Inferior parietal cortex (tissue), 1 donor: Measurements from ENCODE around the gene NXNL2.

Experiments used
- DNase-seq: peaks from one replicate; pipeline ENCODE4 v3.0.0-alpha.2; 2016; ENCODE audit errors: extremely low spot score

The NXNL2 gene

GRCh38 chr9:88531920-88532698 lies 2.9 kb upstream of the NXNL2 start:
- no peak for DNase-seq

- no peak for DNase-seq
Observed at GRCh38 chr9:88533951-88534455, 975 bp upstream of the NXNL2 start.

- DNase-seq = no peak
Observed at GRCh38 chr9:88535226-88536022, 446 bp downstream of the NXNL2 start.

GRCh38 chr9:88536023-88536324 lies 996 bp downstream of the NXNL2 start:
- no peak for DNase-seq

- no peak for DNase-seq
Observed at GRCh38 chr9:88536951-88537760, 2.2 kb downstream of the NXNL2 start.

GRCh38 chr9:88537761-88538091 lies 2.7 kb downstream of the NXNL2 start:
- peak; percentile 75 for DNase-seq

- DNase-seq = no peak
Observed at GRCh38 chr9:88538311-88539085, 3.5 kb downstream of the NXNL2 start.

- DNase-seq = no peak
Observed at GRCh38 chr9:88539246-88539645, 4.3 kb downstream of the NXNL2 start.

GRCh38 chr9:88540251-88540763 lies 5.3 kb downstream of the NXNL2 start:
- DNase-seq = no peak

- no peak for DNase-seq
Observed at GRCh38 chr9:88544245-88544644, 9.3 kb downstream of the NXNL2 start.

GRCh38 chr9:88551546-88552137 lies 16.7 kb downstream of the NXNL2 start:
- DNase-seq = no peak

- DNase-seq = no peak
Observed at GRCh38 chr9:88553350-88553749, 18.4 kb downstream of the NXNL2 start.

- DNase-seq = no peak
Observed at GRCh38 chr9:88555268-88555980, 20.4 kb downstream of the NXNL2 start.

- DNase-seq = no peak
Observed at GRCh38 chr9:88559661-88560060, 24.7 kb downstream of the NXNL2 start.

- no peak for DNase-seq
Observed at GRCh38 chr9:88567870-88568269, 32.9 kb downstream of the NXNL2 start.

- peak; percentile 57 for DNase-seq
Observed at GRCh38 chr9:88571419-88571818, 36.4 kb downstream of the NXNL2 start.

- DNase-seq = no peak
Observed at GRCh38 chr9:88572684-88573083, 37.7 kb downstream of the NXNL2 start.

GRCh38 chr9:88574953-88575352 lies 40.0 kb downstream of the NXNL2 start:
- DNase-seq = no peak

GRCh38 chr9:88577256-88578120 lies 42.5 kb downstream of the NXNL2 start:
- DNase-seq = no peak
